HG03439 (cell line): ENCODE results near the gene NFASC.

Source experiments
- ATAC-seq: cut with Tn5 transposase; IDR thresholded peaks from one replicate; pipeline ENCODE4 v1.9.1; 2021; ENCODE audit warnings: mild to moderate bottlenecking, moderate library complexity; ENCODE audit not compliant: unreplicated experiment

The NFASC gene

DNA sequence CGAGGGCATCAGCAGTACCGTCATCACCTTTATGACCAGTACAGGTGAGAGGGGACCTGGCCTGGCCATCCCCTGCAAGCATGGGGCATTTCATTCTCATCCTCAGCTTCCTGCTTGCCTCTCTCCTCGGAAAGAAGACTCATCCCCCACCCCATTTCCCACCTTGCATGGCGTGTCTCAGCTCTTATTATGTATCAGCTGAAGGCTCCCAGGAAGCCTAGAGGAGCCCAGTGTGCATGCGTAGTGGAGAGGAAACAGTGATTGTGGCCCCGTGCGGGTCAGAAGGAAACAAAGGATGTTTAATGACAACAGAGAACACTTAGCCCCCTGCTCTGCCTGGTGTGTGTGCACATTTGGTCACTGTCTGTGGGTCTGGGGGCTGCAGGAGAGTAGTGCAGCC is 132.0 kb downstream of the NFASC start:
- no peak for ATAC-seq

DNA sequence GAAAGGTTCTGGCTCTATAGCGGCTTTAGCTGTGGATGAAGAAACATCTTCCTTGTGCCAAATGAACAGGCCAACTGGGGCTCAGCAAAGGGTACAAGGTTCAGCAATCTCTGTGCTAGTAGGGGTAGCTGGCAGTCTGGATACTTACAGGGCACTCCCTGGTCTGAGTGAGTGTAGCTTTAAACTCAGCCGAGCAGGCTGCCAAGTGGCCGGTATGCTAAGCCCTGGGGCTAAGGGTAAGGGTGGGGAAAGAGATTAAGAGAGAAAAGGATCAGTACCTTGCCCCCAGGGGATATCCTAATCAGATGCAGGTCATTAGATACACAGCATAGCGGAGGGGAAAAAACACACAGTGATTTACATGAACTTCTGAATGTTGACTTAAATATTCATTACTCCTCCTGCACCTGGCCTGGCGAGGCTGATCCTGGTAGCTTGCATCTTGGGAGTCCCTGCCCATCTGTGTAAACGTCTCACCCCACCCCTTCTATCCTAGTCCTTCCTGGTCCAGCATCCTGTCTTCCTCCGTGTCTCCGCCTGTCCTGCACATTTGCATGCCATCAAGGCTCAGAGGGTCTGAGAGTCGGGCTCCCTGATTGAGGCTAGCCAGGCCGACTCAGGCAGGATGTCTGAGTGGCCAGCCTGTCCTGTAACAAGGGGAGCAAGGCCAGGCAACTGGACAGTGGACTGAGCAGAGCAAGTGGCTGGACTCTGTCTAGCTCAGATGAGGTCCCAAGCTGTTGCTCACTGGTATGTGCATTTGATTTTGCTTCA is 132.9 kb downstream of the NFASC start:
- no peak for ATAC-seq

DNA sequence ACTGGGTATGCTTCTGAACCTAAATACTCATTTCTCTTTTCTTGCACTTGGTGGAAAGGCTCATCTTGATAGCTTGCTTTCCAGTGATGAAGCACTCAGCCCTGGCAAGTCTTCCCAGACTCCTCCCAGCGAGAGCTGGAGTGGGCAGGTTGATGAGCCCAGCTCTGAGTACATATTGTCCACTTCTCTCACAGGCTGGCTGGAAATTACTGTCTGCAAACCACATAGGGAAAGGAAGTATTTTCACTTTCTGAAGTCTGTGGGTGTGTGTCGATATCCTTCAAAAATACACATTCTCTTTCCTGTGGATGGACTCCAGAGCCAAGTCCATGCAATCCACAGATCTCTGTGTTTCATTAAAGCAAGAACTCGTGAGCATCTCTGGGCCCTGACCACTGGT is 133.7 kb downstream of the NFASC start:
- ATAC-seq = no peak

DNA sequence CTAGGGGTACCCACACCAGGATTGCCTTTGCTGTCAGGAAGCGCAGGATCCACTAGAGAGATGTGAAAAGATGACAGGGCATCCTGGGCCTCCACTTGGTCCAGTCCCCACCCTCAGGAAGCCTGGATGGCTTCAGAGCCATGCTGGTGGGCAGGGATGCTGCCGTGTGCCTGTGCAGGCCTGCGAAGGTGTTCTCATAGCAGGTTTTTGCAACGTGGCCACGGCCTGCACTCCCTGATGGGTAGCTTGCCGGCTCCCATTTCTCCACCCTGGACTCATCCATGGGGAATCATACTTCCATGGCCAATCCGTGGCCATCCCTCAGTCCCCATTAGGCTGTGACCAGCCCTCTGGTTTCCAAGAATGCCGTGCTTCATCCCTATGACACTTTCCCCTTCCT is 138.2 kb downstream of the NFASC start:
- ATAC-seq = no peak

DNA sequence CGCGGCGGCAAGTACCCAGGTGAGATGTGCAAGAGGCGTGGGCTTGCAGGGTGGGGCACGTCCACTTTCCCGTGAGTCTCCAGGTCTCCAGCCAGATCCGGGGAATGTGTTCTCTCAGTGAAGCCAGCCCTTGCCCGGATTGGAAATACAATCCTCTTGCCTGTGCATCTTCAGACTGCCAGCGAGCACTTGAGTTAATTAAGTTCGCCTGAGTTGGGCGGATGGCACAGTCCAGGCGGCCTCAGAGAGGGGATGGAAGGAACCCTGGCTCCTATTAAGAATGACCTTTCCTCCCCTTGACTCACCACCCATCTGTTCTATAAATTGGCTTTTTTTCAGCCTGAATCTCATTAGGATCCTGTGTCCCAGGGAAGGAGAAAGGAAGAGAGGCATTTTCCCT is 139.0 kb downstream of the NFASC start:
- ATAC-seq = no peak

DNA sequence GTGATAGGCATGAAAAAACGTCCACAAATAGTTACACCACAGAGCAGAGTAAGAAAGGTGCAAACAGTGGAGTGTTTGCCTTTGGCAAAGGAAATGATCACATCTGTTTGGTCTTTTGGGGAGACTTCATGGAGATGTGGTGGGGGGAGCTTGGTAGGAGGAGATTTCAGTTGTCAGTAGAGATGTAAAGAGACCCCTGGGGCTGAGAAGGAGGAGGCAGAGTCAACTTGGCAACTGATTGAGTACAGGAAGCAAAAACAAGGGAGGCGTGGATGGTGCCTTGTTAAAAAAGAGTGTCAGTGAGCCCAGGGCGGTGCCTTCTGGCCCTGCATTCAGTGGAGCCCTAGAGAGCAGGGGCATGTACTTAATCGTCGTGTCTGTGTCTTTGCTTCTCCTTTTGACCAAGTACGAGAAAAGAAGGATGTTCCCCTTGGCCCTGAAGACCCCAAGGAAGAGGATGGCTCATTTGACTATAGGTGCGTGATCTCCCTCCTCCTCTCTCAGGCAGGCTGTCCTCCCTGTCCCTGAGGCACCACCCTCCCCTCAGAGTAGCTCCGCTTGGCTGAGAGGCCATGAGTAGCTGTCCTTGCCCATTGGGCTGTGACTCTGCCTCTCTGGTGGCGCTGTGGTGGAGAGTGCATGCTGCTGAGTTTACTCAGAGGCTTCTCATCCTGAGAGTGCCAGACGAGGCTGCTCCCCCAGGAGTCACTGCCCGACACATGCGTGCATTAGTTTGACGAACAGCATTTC is 141.9 kb downstream of the NFASC start:
- ATAC-seq = no peak

DNA sequence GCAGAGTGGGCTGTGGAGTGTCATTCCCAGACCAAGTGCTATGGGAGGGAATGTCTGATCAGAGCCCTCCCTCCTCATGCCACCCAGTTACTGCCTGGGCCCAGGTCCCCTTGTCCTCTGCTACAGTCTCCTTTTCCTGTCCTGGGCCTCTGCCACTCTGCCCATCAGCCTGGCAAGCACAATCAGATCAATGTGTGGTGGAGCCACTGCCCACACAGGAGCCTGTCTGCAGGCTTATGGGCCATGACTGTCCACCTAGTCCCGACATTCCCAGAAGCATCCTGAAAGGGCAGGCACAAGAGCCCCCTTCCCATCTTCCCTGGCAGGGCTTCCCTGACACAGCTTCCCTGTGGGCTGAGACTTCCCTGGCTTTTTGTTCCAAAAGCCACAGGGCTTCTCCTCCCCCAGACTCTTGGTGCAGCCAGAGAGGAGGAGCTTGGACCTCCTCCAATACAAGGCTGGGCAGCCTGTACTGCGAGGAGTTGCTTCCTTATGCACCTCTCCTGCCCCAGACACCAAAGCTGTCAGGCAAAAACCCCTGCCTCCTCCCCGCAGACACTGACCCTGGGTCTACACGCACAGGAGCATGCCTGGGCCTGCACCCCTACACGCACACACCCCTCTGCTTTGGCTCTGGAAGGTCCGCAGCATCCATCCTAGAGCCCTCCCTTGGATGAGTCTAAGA is 143.2 kb downstream of the NFASC start:
- ATAC-seq = no peak

DNA sequence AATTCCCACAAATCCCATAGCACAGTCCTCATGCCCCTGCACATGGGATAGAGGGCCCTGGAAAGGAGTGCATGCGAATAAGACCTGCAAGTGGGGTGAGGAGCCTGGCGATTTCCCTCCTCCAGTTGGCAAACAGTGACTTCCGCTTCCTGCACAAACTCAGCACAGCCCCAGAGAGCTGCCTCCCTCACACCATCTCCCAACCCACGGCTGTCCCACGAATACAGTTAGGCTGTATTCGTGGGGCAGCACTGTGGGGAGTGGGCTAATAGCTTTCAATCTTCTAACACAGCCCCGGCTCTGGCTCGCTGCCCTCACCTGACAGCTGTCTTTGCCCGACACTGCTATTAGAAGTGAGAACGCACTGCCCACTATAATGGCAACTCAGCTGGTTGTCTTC is 144.1 kb downstream of the NFASC start:
- ATAC-seq = no peak

DNA sequence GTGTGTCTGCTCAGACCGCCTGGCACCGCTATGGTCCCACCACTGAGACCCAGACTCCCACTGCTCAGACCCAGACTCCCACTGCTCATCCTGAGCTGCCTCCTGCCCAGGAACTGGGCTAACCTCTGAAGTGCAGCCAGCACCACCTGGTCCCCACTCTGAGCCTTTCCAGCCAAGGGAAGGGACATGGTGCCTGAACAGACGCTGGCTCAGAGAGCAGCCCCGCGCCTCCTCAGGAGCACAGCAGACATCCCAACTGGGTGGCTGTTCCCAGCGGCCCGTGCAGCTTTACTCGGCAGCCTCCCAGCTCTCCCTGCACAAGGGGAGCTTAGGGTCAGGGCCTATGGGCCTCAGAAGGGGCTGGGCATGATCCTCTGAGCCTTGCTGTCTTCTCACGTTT is 144.6 kb downstream of the NFASC start:
- no peak for ATAC-seq

DNA sequence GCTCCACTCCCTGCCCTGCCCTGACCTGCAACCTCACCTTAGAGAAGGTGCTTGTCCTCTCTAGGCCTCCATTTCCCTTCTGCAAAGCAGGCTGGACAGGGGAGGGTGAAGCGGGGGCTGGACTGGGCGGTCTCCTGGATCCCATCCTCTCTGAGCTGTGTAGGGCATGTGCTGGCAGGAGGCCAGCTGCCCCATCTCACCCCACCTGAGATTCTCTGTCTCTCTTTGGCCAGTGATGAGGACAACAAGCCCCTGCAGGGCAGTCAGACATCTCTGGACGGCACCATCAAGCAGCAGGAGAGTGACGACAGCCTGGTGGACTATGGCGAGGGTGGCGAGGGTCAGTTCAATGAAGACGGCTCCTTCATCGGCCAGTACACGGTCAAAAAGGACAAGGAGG is 145.4 kb downstream of the NFASC start:
- ATAC-seq = no peak

DNA sequence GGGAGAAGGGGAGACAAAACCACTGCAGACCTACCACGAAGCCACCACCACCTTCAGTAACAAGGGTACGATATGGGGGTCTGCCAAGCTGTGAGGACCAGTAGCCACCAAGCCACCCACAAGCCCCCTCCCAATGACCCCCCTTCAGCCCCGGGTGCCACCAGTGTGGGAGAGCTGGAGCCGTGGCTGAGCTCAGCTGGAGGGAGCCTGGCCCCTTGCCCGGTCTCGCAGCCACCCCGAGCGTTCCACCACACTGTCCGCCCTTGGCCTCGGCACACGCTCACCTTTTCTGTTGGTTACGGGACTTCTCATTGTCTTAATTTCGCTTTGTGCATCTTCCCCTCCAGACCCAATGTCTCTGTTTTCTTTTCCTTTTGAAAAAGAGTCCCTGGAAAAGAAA is 145.9 kb downstream of the NFASC start:
- no peak for ATAC-seq

DNA sequence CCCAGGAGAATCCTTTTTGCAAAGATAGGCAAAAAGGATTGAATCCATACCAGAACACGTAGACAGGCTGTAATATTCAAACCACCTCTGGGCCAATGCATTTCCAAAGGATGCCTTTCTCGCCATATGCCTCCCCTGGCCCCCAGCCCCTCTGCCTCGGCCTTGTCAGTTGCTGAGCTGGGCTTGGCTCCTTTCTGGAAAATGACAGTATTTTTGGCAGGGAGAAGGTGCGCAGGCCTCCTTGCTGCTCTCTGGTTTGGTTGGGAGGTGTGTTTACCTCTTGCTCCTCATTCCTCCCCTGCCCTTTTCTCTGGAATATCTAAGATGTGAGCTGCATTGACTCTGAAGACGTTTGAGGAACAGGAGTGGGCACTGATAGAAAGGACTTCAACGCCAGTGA is 146.3 kb downstream of the NFASC start:
- no peak for ATAC-seq

DNA sequence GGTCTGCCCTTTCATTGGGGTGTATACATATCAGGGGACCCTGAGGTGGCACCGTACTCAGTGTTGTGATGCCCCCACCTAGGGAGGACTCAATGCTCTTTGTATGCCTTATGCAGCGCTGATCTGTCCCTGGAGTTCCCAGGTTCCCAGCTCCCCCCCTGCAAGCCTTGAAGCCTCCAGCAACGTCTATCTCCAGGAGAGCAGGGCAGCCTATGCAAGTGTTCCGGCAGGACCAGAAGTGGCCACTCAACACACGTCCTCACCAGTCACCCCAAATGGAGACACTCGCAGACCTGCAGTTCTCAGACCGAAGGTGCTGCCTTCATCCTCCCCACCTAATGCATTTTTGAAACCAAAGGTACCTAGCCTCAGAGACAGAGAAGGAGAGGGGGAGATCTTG is 147.1 kb downstream of the NFASC start:
- ATAC-seq = no peak

DNA sequence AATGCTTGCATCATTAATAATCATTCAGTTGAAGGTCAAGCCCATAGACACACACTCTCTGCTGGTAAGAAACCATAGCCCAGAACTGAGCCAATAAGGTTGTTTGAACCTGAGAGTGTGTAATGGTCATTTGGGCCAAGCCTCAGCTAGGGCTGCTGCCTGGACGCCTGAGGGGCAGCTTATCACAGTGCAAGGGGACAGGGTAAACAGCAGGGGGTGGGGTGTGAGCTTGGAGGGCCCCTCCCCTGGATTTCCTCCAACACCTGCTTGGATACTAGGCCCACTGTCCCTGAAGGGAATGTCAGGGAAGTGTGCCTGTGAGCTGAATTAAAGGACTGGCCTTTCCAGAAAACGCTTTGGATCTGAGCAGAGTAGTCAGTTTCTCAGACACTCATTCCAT is 147.7 kb downstream of the NFASC start:
- no peak for ATAC-seq

DNA sequence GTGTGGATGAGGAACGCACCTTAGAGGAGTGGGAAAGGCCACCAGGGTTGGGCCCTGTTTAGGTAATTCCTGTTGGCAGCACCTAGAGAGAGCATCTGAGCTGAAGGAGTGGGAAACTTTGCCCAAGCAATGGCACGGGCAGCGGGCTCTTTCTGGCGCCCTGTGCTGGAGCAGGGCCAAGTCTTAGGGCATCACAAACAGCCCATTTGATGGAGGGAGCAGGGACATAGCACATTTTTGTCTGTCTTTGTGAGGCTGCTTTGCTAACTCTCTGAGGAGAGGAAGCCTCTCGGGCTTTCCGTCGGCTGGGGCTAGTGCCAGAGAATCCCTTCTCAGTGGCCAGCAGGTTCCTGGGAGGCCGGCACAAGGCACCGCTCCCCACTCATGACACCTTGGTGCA is 149.8 kb downstream of the NFASC start:
- ATAC-seq = no peak

DNA sequence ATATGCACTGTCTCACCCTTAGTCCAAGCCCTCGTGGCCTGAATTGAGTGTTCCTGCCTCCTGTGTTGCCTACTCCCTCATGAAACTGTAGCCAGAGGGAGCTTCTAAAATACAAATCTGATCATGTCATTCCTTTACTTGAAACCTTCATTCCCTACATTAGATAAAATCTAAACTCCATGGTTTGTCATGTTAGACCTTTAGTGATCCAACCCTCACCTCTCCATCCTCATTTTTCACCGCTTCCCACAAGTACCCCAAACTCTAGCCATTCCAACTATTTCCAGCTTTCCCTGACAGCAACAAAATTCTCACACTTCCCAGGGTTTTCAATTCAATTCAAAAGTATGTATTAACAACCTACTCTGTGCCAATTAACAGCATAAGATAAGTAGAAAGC is 154.0 kb downstream of the NFASC start:
- ATAC-seq = no peak

DNA sequence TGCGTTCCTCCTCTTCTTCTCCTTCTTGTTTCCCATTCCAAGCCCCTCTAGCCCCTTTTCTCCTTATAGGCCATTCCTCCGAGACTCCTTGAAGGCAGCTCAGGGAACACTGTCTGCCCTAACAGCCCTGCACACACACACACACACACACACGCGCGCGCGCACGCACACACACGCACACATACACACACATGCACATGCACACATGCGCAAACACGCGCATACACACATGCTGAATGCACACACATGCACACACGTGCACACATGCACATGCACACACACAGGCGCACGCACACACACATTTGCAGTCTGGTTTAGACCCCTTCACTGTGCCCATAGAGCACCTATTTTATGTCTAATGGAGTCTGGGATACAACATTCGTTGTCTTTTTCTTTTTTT is 154.6 kb downstream of the NFASC start:
- no peak for ATAC-seq

DNA sequence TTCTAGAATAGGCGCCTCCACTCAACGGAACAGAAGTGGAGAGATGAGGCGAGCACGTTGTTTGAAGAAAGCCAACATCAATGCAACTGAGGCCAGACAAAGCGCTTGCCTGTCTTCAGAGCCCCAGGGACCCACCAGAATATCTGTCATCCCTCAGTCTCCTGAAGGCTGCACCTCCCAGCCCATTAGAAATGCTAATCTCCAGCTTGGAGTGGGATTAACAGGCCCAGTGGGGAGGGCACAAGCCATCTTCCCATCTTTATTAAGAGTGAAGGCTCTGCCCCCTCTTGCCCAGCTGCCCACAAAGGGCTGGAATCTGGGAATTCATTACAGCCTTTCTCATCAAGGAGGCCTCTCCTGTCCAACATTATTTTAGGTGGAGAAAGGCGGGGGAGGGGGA is 155.5 kb downstream of the NFASC start:
- ATAC-seq = no peak

DNA sequence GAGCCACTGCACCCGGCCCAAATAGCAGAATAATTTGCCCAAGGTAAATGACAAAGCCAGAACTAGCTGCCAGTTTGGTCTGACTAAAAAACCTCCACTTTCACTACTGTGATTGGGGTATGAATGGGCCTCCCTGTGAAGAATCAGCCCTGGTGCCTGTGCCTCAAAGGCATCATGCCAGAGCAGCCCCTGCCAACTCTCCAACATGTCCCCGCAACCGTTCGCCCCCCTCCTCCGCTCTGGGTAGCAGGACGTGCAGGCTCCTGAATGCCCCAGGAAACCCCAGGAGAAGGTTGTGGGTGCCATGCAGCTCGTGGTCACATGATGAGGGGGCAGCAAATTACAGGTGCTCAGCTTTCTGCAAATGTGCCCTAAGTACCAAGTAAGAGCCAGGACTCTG is 157.7 kb downstream of the NFASC start:
- ATAC-seq = no peak

DNA sequence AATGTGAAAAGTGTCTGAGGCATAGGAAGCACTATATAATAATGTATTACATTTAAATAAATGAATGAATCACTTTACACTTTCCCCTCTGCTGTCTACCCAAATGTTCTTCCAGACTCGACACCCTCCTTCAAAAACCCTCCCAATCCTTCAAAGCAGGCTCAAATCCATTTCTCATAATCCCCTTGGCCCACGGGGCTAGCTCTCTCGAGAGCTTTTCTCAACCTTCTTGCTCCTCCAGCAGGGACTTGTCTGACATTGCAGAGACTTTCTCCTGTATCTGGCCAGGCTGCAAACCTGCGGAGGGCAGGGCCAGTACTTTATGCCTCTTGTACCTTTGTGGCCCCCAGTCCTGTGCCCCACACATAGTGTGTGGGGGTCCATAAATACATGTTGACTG is 158.3 kb downstream of the NFASC start:
- ATAC-seq = no peak

DNA sequence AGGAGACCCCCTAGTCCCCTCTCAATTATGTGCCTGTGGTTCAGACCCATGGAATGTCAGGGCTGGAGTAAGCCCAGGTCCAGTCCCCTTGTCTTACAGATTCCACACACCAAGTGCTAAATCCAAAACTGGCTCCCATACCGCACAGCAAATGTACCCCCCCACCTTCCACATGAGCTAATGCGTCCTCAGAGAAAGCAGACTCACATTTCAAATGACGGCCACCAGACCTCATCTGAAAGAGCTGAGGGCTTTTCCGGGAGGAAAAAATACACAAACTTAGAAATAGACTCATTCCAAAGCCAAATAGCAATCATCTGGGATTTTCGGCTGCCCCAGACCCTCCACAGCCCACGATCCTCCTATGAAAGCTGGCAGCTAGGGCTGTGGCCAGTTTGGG is 159.6 kb downstream of the NFASC start:
- no peak for ATAC-seq

DNA sequence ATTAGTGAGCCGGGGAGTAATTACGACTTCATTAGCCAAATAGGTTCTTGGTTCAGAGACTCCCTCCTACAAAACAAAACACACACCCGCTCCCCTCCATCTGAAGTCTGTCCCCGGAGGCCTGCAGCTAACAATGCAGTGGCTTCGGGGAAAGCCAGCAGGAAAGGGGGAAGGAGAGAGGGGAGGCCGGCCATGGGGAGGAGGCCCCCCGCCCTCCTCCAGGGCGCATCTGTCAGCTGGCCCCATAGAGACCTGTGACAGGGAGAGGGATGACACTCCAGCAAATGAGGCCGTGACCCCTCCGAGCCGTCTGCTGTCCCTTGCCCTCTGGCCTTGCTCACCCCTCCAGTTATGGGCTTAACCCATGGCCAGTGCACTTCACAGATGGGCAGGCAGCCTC is 160.2 kb downstream of the NFASC start:
- no peak for ATAC-seq
